Right lobe of liver (tissue), 4 donors: ENCODE data around the gene SASH1.

Experiments
- CTCF ChIP-seq, 4 donors: fragments of 200-600 bp in 3 of 4; fragments of 450-650 bp in 1 of 4; IDR thresholded peaks; one replicate each; pipeline versions ENCODE4 v1.5.1 to v1.8.0; 2016 to 2022; ENCODE audit warnings: antibody characterized with exemption in 4 of 4, mild to moderate bottlenecking in 2 of 4
- POLR2A ChIP-seq: fragments of 450-650 bp; IDR thresholded peaks from one replicate; pipeline ENCODE4 v1.6.1; 2017; ENCODE audit warnings: antibody characterized with exemption, mild to moderate bottlenecking
- donor health status: DM: no; HTN: no; CAD: no.
- donor health status: DM: no; HTN: no; CAD: no.
- donor health status: DM: no; HTN: yes; CAD: no.

- TF ChIP-seq CTCF (IDR thresholded peaks at IDR 0.05) (no peak), POLR2A (no peak)
Measured at GRCh38 chr6:148466158-148466557, 123.5 kb downstream of the SASH1 start.
